ENCODE data around the gene EPB41. TPM values are rescaled to one million over a fixed set of nuclear protein-coding genes. Genes with fewer than 3 reads are reported as not detected.

The EPB41 gene
- total and polyA plus RNA-seq, 2 of the 8 experiments (the other 6 are each of a cell fraction or from before 2014, with no cell fraction given) = 36.7 to 109 TPM

DNA sequence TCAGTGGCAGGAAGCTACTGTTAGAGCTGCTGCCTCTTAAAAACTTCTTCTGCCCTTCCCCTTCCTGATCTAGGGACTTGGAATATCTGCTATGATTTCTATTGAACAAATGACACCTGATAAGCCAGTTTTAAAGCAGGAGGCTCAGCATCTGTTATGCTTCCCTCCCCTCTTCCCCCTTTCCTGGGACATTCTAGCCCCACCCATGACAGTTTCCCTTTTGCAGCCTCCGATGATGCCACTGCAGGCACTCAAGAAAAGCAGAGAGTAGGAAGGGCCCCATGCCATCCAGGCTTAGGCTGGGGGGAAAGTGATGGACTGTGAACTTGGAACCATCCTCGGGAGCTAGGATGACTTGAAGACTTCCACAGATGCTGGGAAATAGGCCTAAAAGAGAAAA lies 15.1 kb upstream of the EPB41 start (continued):
- no peak for TF ChIP-seq GTF2F1 (IDR thresholded peaks at IDR 0.05; ENCODE audit: borderline replicate concordance, low read depth, low read length)
